ENCODE data around the gene BRINP2.

BRINP2 gene

GRCh38 chr1:177170756-177171535, at the start of gene BRINP2:
TSS of gene BRINP2 (plus strand) at chr1:177170958. CDS start at chr1:177229877, 58,919 bp downstream.
- no peak for DNase-seq (ENCODE audit: low read depth in 1 of 2, low spot score in 1 of 2)

GRCh38 chr1:177122461-177123251, 48.1 kb upstream of the BRINP2 start:
- DNase-seq (ENCODE audit: low read depth in 1 of 2, low spot score in 1 of 2), result no peak

GRCh38 chr1:177124577-177125278, 46.0 kb upstream of the BRINP2 start:
- DNase-seq (ENCODE audit: low read depth in 1 of 2, low spot score in 1 of 2), result no peak

- no peak for DNase-seq (ENCODE audit: low read depth in 1 of 2, low spot score in 1 of 2)
These were observed 44.5 kb upstream of the BRINP2 start for GRCh38 chr1:177126267-177126666.

GRCh38 chr1:177128665-177129281, 42.0 kb upstream of the BRINP2 start:
- no peak for DNase-seq (ENCODE audit: low read depth in 1 of 2, low spot score in 1 of 2)

- no peak for DNase-seq (ENCODE audit: low read depth in 1 of 2, low spot score in 1 of 2)
These were observed 40.3 kb upstream of the BRINP2 start for GRCh38 chr1:177130451-177130945.

- DNase-seq (ENCODE audit: low read depth in 1 of 2, low spot score in 1 of 2), result no peak
These were observed 39.0 kb upstream of the BRINP2 start for GRCh38 chr1:177131723-177132122.

GRCh38 chr1:177132141-177132540, 38.6 kb upstream of the BRINP2 start:
- DNase-seq (ENCODE audit: low read depth in 1 of 2, low spot score in 1 of 2), result no peak

- no peak for DNase-seq (ENCODE audit: low read depth in 1 of 2, low spot score in 1 of 2)
These were observed 36.7 kb upstream of the BRINP2 start for GRCh38 chr1:177133977-177134538.

- DNase-seq (ENCODE audit: low read depth in 1 of 2, low spot score in 1 of 2), result no peak
These were observed 35.5 kb upstream of the BRINP2 start for GRCh38 chr1:177135250-177135649.

GRCh38 chr1:177137814-177138213, 32.9 kb upstream of the BRINP2 start:
- DNase-seq (ENCODE audit: low read depth in 1 of 2, low spot score in 1 of 2), result no peak

GRCh38 chr1:177138347-177138746, 32.4 kb upstream of the BRINP2 start:
- no peak for DNase-seq (ENCODE audit: low read depth in 1 of 2, low spot score in 1 of 2)

GRCh38 chr1:177142010-177142409, 28.7 kb upstream of the BRINP2 start:
- no peak for DNase-seq (ENCODE audit: low read depth in 1 of 2, low spot score in 1 of 2)

GRCh38 chr1:177142791-177143271, 27.9 kb upstream of the BRINP2 start:
- DNase-seq (ENCODE audit: low read depth in 1 of 2, low spot score in 1 of 2), result no peak

- DNase-seq (ENCODE audit: low read depth in 1 of 2, low spot score in 1 of 2), result no peak
These were observed 25.4 kb upstream of the BRINP2 start for GRCh38 chr1:177145106-177146070.

- no peak for DNase-seq (ENCODE audit: low read depth in 1 of 2, low spot score in 1 of 2)
These were observed 24.3 kb upstream of the BRINP2 start for GRCh38 chr1:177146499-177146898.

GRCh38 chr1:177162243-177162642, 8.5 kb upstream of the BRINP2 start:
- DNase-seq (ENCODE audit: low read depth in 1 of 2, low spot score in 1 of 2), result no peak

GRCh38 chr1:177163844-177164379, 6.8 kb upstream of the BRINP2 start:
- no peak for DNase-seq (ENCODE audit: low read depth in 1 of 2, low spot score in 1 of 2)

- no peak for DNase-seq (ENCODE audit: low read depth in 1 of 2, low spot score in 1 of 2)
These were observed 6.2 kb upstream of the BRINP2 start, which contains the start of gene ASTN1 for GRCh38 chr1:177164380-177165068. TSS of gene ASTN1 (minus strand) at chr1:177164712. CDS start at chr1:177164676, 36 bp downstream.
